ENCODE measurements around the gene MAP3K14.

DNA sequence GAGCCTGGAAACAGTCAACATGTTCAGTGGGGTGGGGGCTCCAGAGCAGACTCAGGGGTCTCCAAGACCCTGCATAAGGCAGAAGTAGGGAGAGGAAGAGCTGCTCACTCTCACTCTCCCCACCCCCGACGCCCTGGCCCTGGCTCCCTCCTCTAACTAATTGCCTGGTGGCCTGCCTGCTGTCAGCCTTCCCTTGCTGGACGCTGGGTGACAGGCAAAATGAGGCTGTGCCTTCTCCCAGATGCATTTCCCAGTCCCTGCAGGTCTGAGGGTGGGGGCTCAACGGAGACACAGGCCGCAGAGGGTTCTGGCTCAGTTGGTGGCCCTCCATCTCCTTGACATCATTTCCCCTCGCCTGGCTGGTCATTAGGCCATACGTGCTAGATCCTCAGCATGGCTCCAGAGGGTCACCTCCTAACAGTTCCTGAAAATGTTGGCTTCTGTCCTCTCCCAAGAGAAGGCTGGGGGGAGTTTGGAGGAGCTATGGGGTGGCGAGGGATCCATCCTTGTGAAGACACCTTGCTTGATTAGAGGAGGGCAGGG is 93.8 kb downstream of the MAP3K14 start:
- TF ChIP-seq, protein P1, sequence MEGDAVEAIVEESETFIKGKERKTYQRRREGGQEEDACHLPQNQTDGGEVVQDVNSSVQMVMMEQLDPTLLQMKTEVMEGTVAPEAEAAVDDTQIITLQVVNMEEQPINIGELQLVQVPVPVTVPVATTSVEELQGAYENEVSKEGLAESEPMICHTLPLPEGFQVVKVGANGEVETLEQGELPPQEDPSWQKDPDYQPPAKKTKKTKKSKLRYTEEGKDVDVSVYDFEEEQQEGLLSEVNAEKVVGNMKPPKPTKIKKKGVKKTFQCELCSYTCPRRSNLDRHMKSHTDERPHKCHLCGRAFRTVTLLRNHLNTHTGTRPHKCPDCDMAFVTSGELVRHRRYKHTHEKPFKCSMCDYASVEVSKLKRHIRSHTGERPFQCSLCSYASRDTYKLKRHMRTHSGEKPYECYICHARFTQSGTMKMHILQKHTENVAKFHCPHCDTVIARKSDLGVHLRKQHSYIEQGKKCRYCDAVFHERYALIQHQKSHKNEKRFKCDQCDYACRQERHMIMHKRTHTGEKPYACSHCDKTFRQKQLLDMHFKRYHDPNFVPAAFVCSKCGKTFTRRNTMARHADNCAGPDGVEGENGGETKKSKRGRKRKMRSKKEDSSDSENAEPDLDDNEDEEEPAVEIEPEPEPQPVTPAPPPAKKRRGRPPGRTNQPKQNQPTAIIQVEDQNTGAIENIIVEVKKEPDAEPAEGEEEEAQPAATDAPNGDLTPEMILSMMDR (IDR thresholded peaks at IDR 0.05; ENCODE audit: insufficient read depth, low read length, poor library complexity, severe bottlenecking) = no peak
- no peak for TF ChIP-seq EZH2phosphoT487 (conservative IDR thresholded peaks at IDR 0.05; ENCODE audit: low read length)
